Measurements from ENCODE around the gene CCDC89. TPM values are rescaled to one million over a fixed set of nuclear protein-coding genes. Genes with fewer than 3 reads are reported as not detected.

CCDC89 gene
- total and polyA plus RNA-seq, 10 of the 15 experiments (the other 5 are each of a cell fraction or from before 2014, with no cell fraction given) = 0.11 to 0.15 TPM; not detected in 8

DNA sequence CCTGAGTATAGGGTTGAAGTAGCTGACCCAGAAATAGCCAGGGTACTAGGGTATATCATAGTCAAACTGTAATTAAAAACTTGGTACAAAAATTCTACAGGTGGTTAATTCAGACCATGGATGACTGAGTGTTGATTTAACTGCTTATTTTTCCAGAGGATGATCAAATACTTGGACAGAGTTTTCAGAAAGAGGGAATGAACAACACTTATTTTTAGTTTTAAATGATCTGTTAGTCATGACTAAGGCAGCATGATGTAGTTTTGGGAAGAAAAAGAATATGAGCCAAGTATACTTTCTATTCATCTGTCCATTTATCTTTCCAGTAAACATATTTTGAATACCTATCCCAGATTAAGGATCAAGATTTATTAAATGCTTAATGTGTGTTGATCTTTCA, 19.8 kb upstream of the CCDC89 start:
- no peaks in the 10 kb centered on the region for H4K20me1 ChIP-seq (ENCODE audit: control insufficient read depth, insufficient read depth)
- no peaks in the 10 kb centered on the region for H3K36me3 ChIP-seq (ENCODE audit: control insufficient read depth in 2 of 2, insufficient read depth in 2 of 2, low read length in 1 of 2)
- BruUV-seq (replicated peaks) = no TSS peak
- H3K4me1 ChIP-seq (ENCODE audit: control insufficient read depth, insufficient read depth, low read length) = no peaks in the 10 kb centered on the region
- no peak overlapping the region for H3K9ac ChIP-seq (ENCODE audit: control insufficient read depth, insufficient read depth, low read length)
- no peak overlapping the region for H2AFZ ChIP-seq (ENCODE audit: control insufficient read depth, low read depth, low read length)
- ATAC-seq = no peak
- H3K4me3 ChIP-seq = no peak overlapping the region
- CTCF ChIA-PET = no interaction called here
- H3K27ac ChIP-seq (ENCODE audit: control insufficient read depth, insufficient read depth) = no peak overlapping the region
- no peaks in the 10 kb centered on the region for H3K79me2 ChIP-seq (ENCODE audit: control insufficient read depth, insufficient read depth, low read length)
- no peak for FAIRE-seq
- RAD21 ChIA-PET (ENCODE audit: unreplicated experiment) = no interaction called here
- intact Hi-C loops (cut with micrococcal nuclease; ENCODE audit: unreplicated experiment) (no loop called here), in situ Hi-C loops (cut with MboI) (no loop called here)
- no peaks in the 10 kb centered on the region; the same call in 2 of the 3 replicates for H3K9me3 ChIP-seq (replicated peaks; ENCODE audit: control insufficient read depth, insufficient read depth, low read length)
- no peak overlapping the region for H3K4me2 ChIP-seq (ENCODE audit: control insufficient read depth, insufficient read depth)
- POLR2A ChIA-PET = no interaction called here
- TF ChIP-seq ATF7 (IDR thresholded peaks at IDR 0.05; ENCODE audit: low read depth) = no peak
- TF ChIP-seq NFIC (IDR thresholded peaks at IDR 0.05; ENCODE audit: low read depth, low read length) = no peak
- no peak for TF ChIP-seq RCOR1 (conservative IDR thresholded peaks at IDR 0.05; ENCODE audit: low read depth, low read length)
- no peak for TF ChIP-seq SPI1 (IDR thresholded peaks at IDR 0.05; ENCODE audit: borderline replicate concordance, insufficient read depth, low read depth, low read length)
- TF ChIP-seq FOXK2 (IDR thresholded peaks at IDR 0.05) = no peak
- TF ChIP-seq NR2C2 (IDR thresholded peaks at IDR 0.05; ENCODE audit: borderline replicate concordance, control insufficient read depth, insufficient read length, low read depth) = no peak
- TF ChIP-seq MTA3 (IDR thresholded peaks at IDR 0.05; ENCODE audit: borderline replicate concordance, low read length) = no peak
- no peak for TF ChIP-seq CBFB (IDR thresholded peaks at IDR 0.05; ENCODE audit: low read depth)
- no peak for TF ChIP-seq ATF2 (IDR thresholded peaks at IDR 0.05; ENCODE audit: low read length)
- TF ChIP-seq HDGF (IDR thresholded peaks at IDR 0.05) = no peak
- no peak for TF ChIP-seq SMAD1 (IDR thresholded peaks at IDR 0.05; ENCODE audit: low read depth, partially characterized antibody)
- TF ChIP-seq ZBED1 (IDR thresholded peaks at IDR 0.05; ENCODE audit: borderline replicate concordance) = no peak
- TF ChIP-seq ZNF622 (IDR thresholded peaks at IDR 0.05) = no peak
- TF ChIP-seq E4F1 (IDR thresholded peaks at IDR 0.05; ENCODE audit: borderline replicate concordance, partially characterized antibody) = no peak
- TF ChIP-seq ZZZ3 (IDR thresholded peaks at IDR 0.05; ENCODE audit: control insufficient read depth, insufficient read length, low read depth) = no peak
- TF ChIP-seq FOXM1 (IDR thresholded peaks at IDR 0.05; ENCODE audit: low read depth, low read length) = no peak
- no peak for DNase-seq (ENCODE audit: low read depth, low spot score)
- SMC1A ChIA-PET (ENCODE audit: uncharacterized antibody, unreplicated experiment) = no interaction called here
- H3K27me3 ChIP-seq (replicated peaks in 1 of 2; ENCODE audit: control insufficient read depth in 2 of 2, insufficient read depth in 2 of 2, low read length in 1 of 2) = no peaks in the 10 kb centered on the region; a peak in 1 of 4 replicates

All from GM12878 (cell line).